Endothelial cell of umbilical vein (primary cell): ENCODE measurements around the gene ATP6V1G1. TPM values are rescaled to one million over a fixed set of nuclear protein-coding genes. Genes with fewer than 3 reads are reported as not detected.

Source experiments
- BruUV-seq: library from RNA; stranded (reverse); fragments of 400-500 nt; replicated peaks from 2 replicates; lab custom pipeline; 2021; lab: Mats Ljungman, UMichigan
- CTCF ChIA-PET: fragments of 300-600, 350-600 bp; sonication (Branson Sonifier 250); formaldehyde crosslinking; loops from one replicate; lab custom pipeline; 2021; ENCODE audit warnings: antibody characterized with exemption, inconsistent platforms; lab: Charles Lee
- POLR2A ChIA-PET: fragments of 300-600, 350-600 bp; sonication (Branson Sonifier 250); formaldehyde crosslinking; loops from one replicate; lab custom pipeline; 2021; ENCODE audit warnings: antibody characterized with exemption, inconsistent platforms; lab: Charles Lee
- DNase-seq: peaks from one replicate; pipeline ENCODE4 v3.0.0-alpha.2; 2011; ENCODE audit warnings: low read depth, low spot score
- FAIRE-seq: peaks from 2 replicates; lab custom pipeline; 2011; peaks lifted over from hg19 to GRCh38; lab: Jason Lieb, UNC
- H2AFZ ChIP-seq: 2 replicates; pipeline ENCODE4 v1.6.0; 2012; ENCODE audit warnings: low read depth, low read length, control low read depth, inconsistent platforms
- H3K27ac ChIP-seq: 2 replicates; pipeline ENCODE4 v1.5.1; 2011; ENCODE audit warnings: low read depth, mild to moderate bottlenecking, control low read depth, low read length, moderate library complexity; ENCODE audit not compliant: insufficient read depth
- H3K27me3 ChIP-seq, 2 experiments: 2 replicates each; pipeline versions ENCODE4 v1.6.0 to v1.6.1; 2011; ENCODE audit warnings: low read length in 2 of 2, mixed read lengths in 1 of 2; ENCODE audit not compliant: control insufficient read depth in 2 of 2, insufficient read depth in 2 of 2
- H3K36me3 ChIP-seq, 2 experiments: 2 replicates in 1 of 2; 3 replicates in 1 of 2; pipeline ENCODE4 v1.5.1; 2011; ENCODE audit warnings: low read length in 2 of 2, mild to moderate bottlenecking in 1 of 2, moderate library complexity in 1 of 2; ENCODE audit not compliant: control insufficient read depth in 2 of 2, insufficient read depth in 2 of 2; ENCODE audit errors: extremely low read depth in 1 of 2
- H3K4me1 ChIP-seq: 3 replicates; pipeline ENCODE4 v1.5.1; 2011; ENCODE audit warnings: mild to moderate bottlenecking, low read length; ENCODE audit not compliant: control insufficient read depth, insufficient read depth; ENCODE audit errors: extremely low read depth
- H3K4me2 ChIP-seq: 2 replicates; pipeline ENCODE4 v1.6.1; 2011; ENCODE audit warnings: low read length, control low read depth, mixed read lengths; ENCODE audit not compliant: insufficient read depth
- H3K4me3 ChIP-seq, 3 experiments: fragments of 200-600 bp in 1 of 3; sonication (generic), shearing (Covaris generic) in 1 of 3; replicated peaks in 1 of 3; 2 replicates each; pipeline ENCODE4 v1.5.1; 2011 to 2016; ENCODE audit warnings: control low read depth in 3 of 3, low read length in 3 of 3, mild to moderate bottlenecking in 2 of 3, inconsistent platforms in 1 of 3, low read depth in 1 of 3, moderate library complexity in 1 of 3; ENCODE audit not compliant: insufficient read depth in 1 of 3
- H3K79me2 ChIP-seq: 2 replicates; pipeline ENCODE4 v1.6.0; 2012; ENCODE audit warnings: low read length, inconsistent platforms; ENCODE audit not compliant: control insufficient read depth, insufficient read depth
- H3K9ac ChIP-seq: replicated peaks from 2 replicates; pipeline ENCODE3; 2011; ENCODE audit warnings: low read length, control low read depth; ENCODE audit not compliant: insufficient read depth; ENCODE audit errors: extremely low read depth
- H3K9me1 ChIP-seq: replicated peaks from 3 replicates; pipeline ENCODE4 v1.6.0; 2011; ENCODE audit warnings: mild to moderate bottlenecking, low read length; ENCODE audit not compliant: control insufficient read depth, insufficient read depth; ENCODE audit errors: extremely low read depth
- H3K9me3 ChIP-seq: replicated peaks from 2 replicates; pipeline ENCODE4 v1.5.1; 2012; ENCODE audit warnings: low read length, inconsistent platforms; ENCODE audit not compliant: control insufficient read depth, insufficient read depth
- H4K20me1 ChIP-seq: replicated peaks from 2 replicates; pipeline ENCODE3; 2011; ENCODE audit warnings: mild to moderate bottlenecking, low read length; ENCODE audit not compliant: control insufficient read depth, insufficient read depth; ENCODE audit errors: extremely low read depth
- EZH2 ChIP-seq: IDR thresholded peaks from 2 replicates; pipeline ENCODE4 v1.6.1; 2012; ENCODE audit warnings: borderline replicate concordance, low read depth, mild to moderate bottlenecking, moderate library complexity, low read length, inconsistent platforms; ENCODE audit not compliant: severe bottlenecking
- FOS ChIP-seq: IDR thresholded peaks from 2 replicates; pipeline ENCODE4 v1.6.1; 2011; ENCODE audit warnings: mild to moderate bottlenecking, low read length, moderate library complexity, borderline replicate concordance; ENCODE audit not compliant: insufficient read depth
- GATA2 ChIP-seq: IDR thresholded peaks from 2 replicates; pipeline ENCODE4 v1.7.0; 2011; ENCODE audit warnings: low read depth, mild to moderate bottlenecking, moderate library complexity, mixed read lengths, low read length; ENCODE audit not compliant: insufficient read length, insufficient read depth
- JUN ChIP-seq: IDR thresholded peaks from 2 replicates; pipeline ENCODE4 v1.6.1; 2011; ENCODE audit warnings: borderline replicate concordance, low read depth; ENCODE audit not compliant: insufficient read length, insufficient read depth
- MYC ChIP-seq: IDR thresholded peaks from one replicate; pipeline ENCODE4 v1.6.1; 2011; ENCODE audit warnings: mild to moderate bottlenecking, low read depth, low read length
- POLR2A ChIP-seq: IDR thresholded peaks from 2 replicates; pipeline ENCODE4 v1.6.1; 2012; ENCODE audit warnings: low read depth, mild to moderate bottlenecking, control low read depth, low read length
- POLR2AphosphoS5 ChIP-seq: IDR thresholded peaks from 2 replicates; pipeline ENCODE4 v1.6.1; 2012; ENCODE audit warnings: low read depth, mild to moderate bottlenecking, control low read depth, low read length, moderate library complexity; ENCODE audit not compliant: insufficient read depth
- dilution Hi-C: fragments of 300-500 bp; cut with MboI; formaldehyde crosslinking; loops from one replicate; pipeline ENCODE4 v1.15.0; 2019; ENCODE audit warnings: low sequenced_read_pairs; ENCODE audit not compliant: extremely low pct_ligation_motif_present
- intact Hi-C: fragments of 100-400 bp; cut with micrococcal nuclease; formaldehyde crosslinking; loops from one replicate; pipeline ENCODE4 v1.10.0; 2022
- polyA plus RNA-seq, 4 experiments: library from polyadenylated mRNA; depleted of rRNA in 3 of 4; stranded (reverse) in 3 of 4; unstranded in 1 of 4; fragments of >200 nt; gene quantifications; 2 replicates each; pipeline versions ENCODE4 v1.2.1 to v1.2.3, GENCODE V29; 2011 to 2012; ENCODE audit warnings: missing spikeins in 1 of 4
- total RNA-seq: library from RNA; stranded (reverse); gene quantifications from 2 replicates; pipeline ENCODE4 v1.2.3, GENCODE V29; 2021
- TF ChIP-seq, protein P1 (sequence below): IDR thresholded peaks from 2 replicates; pipeline ENCODE4 v1.6.1; 2011; ENCODE audit not compliant: insufficient read depth, insufficient read length
- TF ChIP-seq, protein P2 (sequence below), 2 donors: IDR thresholded peaks; 1 replicate in 1 of 2; 2 replicates in 1 of 2; pipeline ENCODE4 v1.5.1; 2011; ENCODE audit warnings: low read length in 2 of 2, mild to moderate bottlenecking in 2 of 2, moderate library complexity in 2 of 2, control low read depth in 1 of 2, inconsistent platforms in 1 of 2, low read depth in 1 of 2; ENCODE audit not compliant: insufficient read depth in 1 of 2; ENCODE audit errors: extremely low read depth in 1 of 2

ATP6V1G1 gene
- total and polyA plus RNA-seq, 2 donors (not counting 3 experiments of a cell fraction or from before 2014, with no cell fraction given): 78.9 to 96.9 TPM

DNA sequence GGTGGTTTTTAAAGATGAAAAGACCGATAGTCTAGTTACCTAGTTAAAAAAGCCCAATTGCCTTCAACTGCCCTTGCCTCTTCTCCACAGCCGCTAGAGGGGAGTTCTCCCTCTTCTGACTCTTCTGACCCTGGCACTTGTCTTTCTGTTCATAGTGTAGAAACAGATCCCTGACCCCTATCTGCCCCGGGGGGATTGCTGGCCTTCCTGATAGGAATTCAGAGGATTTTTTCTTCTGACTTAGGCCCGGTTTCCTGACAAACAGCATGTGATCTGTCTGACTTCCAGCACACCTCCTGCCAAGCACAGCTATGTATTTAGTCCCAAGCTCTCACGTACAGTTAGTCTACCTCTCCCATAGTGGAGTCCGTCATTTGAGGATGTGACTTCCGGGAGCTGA lies 18.5 kb downstream of the ATP6V1G1 start:
- TF ChIP-seq GATA2: no peak
- TF ChIP-seq, protein P1, sequence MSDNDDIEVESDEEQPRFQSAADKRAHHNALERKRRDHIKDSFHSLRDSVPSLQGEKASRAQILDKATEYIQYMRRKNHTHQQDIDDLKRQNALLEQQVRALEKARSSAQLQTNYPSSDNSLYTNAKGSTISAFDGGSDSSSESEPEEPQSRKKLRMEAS: no peak
- no peak for TF ChIP-seq EZH2
- TF ChIP-seq, protein P2, sequence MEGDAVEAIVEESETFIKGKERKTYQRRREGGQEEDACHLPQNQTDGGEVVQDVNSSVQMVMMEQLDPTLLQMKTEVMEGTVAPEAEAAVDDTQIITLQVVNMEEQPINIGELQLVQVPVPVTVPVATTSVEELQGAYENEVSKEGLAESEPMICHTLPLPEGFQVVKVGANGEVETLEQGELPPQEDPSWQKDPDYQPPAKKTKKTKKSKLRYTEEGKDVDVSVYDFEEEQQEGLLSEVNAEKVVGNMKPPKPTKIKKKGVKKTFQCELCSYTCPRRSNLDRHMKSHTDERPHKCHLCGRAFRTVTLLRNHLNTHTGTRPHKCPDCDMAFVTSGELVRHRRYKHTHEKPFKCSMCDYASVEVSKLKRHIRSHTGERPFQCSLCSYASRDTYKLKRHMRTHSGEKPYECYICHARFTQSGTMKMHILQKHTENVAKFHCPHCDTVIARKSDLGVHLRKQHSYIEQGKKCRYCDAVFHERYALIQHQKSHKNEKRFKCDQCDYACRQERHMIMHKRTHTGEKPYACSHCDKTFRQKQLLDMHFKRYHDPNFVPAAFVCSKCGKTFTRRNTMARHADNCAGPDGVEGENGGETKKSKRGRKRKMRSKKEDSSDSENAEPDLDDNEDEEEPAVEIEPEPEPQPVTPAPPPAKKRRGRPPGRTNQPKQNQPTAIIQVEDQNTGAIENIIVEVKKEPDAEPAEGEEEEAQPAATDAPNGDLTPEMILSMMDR (IDR thresholded peaks at IDR 0.05; ENCODE audit: extremely low read depth in 1 of 2, insufficient read depth in 1 of 2, low read depth in 1 of 2, low read length in 2 of 2): no peak
- TF ChIP-seq MYC: no peak
- TF ChIP-seq POLR2AphosphoS5: no peak
- no peak for TF ChIP-seq JUN
- no peak for TF ChIP-seq FOS
- TF ChIP-seq POLR2A: no peak
- Histone ChIP-seq H3K4me2 (no peak overlapping the region), H3K36me3 (no peaks in the 10 kb centered on the region), H3K4me1 (peaks cover 10% of the 10 kb centered on the region), H2AFZ (no peak overlapping the region), H4K20me1 (no peaks in the 10 kb centered on the region), H3K9me3 (no peaks in the 10 kb centered on the region), H3K9me1 (no peaks in the 10 kb centered on the region), H3K4me3 (no peak overlapping the region), H3K79me2 (no peaks in the 10 kb centered on the region), H3K27ac (no peak overlapping the region), H3K27me3 (no peaks in the 10 kb centered on the region), H3K9ac (no peak overlapping the region)
- CTCF ChIA-PET: interaction anchor here (0.8 to 4.0 kb wide), 5 partner anchors 11 to 200 kb away, joined by 3 to 17 read pairs (median 8); no protein-coding TSS in a partner anchor
- no TSS peak for BruUV-seq
- POLR2A ChIA-PET: interaction anchor here (1.2 kb wide), 1 partner anchor 19 kb away, joined by 3 read pairs; the partner anchor contains the start of gene ATP6V1G1
- dilution Hi-C loops: no loop called here
- no peak for FAIRE-seq
- intact Hi-C loops: no loop called here
- peak; percentile 81 for DNase-seq
